Panc1 (cell line): Measurements from ENCODE around the gene RGS17. TPM values are rescaled to one million over a fixed set of nuclear protein-coding genes. Genes with fewer than 3 reads are reported as not detected.

ENCODE experiments used
- ATAC-seq: fragments of 200-7000 bp; cut with Tn5 transposase; 2 replicates; pipeline ENCODE4 v1.9.1; 2020; ENCODE audit warnings: mild to moderate bottlenecking, moderate library complexity
- BruUV-seq: library from RNA; stranded (reverse); fragments of 400-500 nt; replicated peaks from 2 replicates; lab custom pipeline; 2021; lab: Mats Ljungman, UMichigan
- CTCF ChIA-PET: fragments of 300-600 bp; sonication (Branson Sonifier 250); formaldehyde crosslinking; loops from one replicate; lab custom pipeline; 2022; ENCODE audit warnings: antibody characterized with exemption; lab: Charles Lee
- POLR2A ChIA-PET: fragments of 300-600 bp; sonication (Branson Sonifier 250); formaldehyde crosslinking; loops from one replicate; lab custom pipeline; 2022; ENCODE audit warnings: antibody characterized with exemption; lab: Charles Lee
- DNase-seq: peaks from one replicate; pipeline ENCODE4 v3.0.0-alpha.2; 2010; ENCODE audit warnings: low read depth, low spot score
- H3K27ac ChIP-seq: 2 replicates; pipeline ENCODE4 v1.5.1; 2011; ENCODE audit warnings: mild to moderate bottlenecking, low read length, inconsistent platforms
- H3K27me3 ChIP-seq: fragments of 200-500 bp; sonication (Bioruptor generic); 2 replicates; pipeline ENCODE4 v1.6.0; 2014; ENCODE audit warnings: low read length, inconsistent platforms; ENCODE audit not compliant: control insufficient read depth, insufficient read depth
- H3K36me3 ChIP-seq: fragments of 200-500 bp; sonication (Bioruptor generic); 2 replicates; pipeline ENCODE4 v1.5.1; 2014; ENCODE audit warnings: inconsistent platforms, mild to moderate bottlenecking, low read length, moderate library complexity; ENCODE audit not compliant: control insufficient read depth, insufficient read depth
- H3K4me1 ChIP-seq: 2 replicates; pipeline ENCODE4 v1.5.1; 2011; ENCODE audit warnings: inconsistent platforms, mild to moderate bottlenecking, low read length, moderate library complexity; ENCODE audit not compliant: control insufficient read depth, insufficient read depth
- H3K4me3 ChIP-seq, 2 experiments: 2 replicates each; pipeline ENCODE4 v1.5.1; 2011 to 2012; ENCODE audit warnings: low read depth in 2 of 2, low read length in 2 of 2, mild to moderate bottlenecking in 2 of 2, inconsistent platforms in 1 of 2, moderate library complexity in 1 of 2
- H3K9me3 ChIP-seq: fragments of 200-500 bp; sonication (Bioruptor generic); 2 replicates; pipeline ENCODE4 v1.5.1; 2014; ENCODE audit warnings: low read depth, mild to moderate bottlenecking, inconsistent platforms, low read length, moderate library complexity; ENCODE audit not compliant: control insufficient read depth, insufficient read depth
- POLR2AphosphoS5 ChIP-seq: IDR thresholded peaks from 2 replicates; pipeline ENCODE4 v1.6.1; 2012; ENCODE audit warnings: mild to moderate bottlenecking, low read depth, low read length, moderate library complexity
- SIN3A ChIP-seq: IDR thresholded peaks from 2 replicates; pipeline ENCODE4 v1.6.1; 2012; ENCODE audit warnings: low read depth, mild to moderate bottlenecking, low read length, moderate library complexity, borderline replicate concordance; ENCODE audit not compliant: insufficient read depth
- TCF7L2 ChIP-seq: IDR thresholded peaks from 2 replicates; pipeline ENCODE4 v1.6.1; 2011; ENCODE audit warnings: mild to moderate bottlenecking, low read depth, low read length, inconsistent platforms
- in situ Hi-C: cut with HindIII; loops from 2 replicates; pipeline ENCODE4 v1.10.0; 2016; ENCODE audit warnings: low sequenced_read_pairs, low pct_unique_long_range_greater_than_20kb
- intact Hi-C: fragments of 100-400 bp; cut with micrococcal nuclease; formaldehyde crosslinking; loops from one replicate; pipeline ENCODE4 v1.10.0; 2022; ENCODE audit not compliant: unreplicated experiment
- total RNA-seq: library from RNA; stranded (reverse); gene quantifications from one replicate; pipeline ENCODE4 v1.2.1, GENCODE V29; 2021; ENCODE audit not compliant: unreplicated experiment
- TF ChIP-seq, protein P1 (sequence below): fragments of 450-650 bp; IDR thresholded peaks from 2 replicates; pipeline ENCODE4 v1.5.1; 2017; ENCODE audit warnings: mild to moderate bottlenecking
- TF ChIP-seq, protein P2 (sequence below), 2 experiments: IDR thresholded peaks; 2 replicates each; pipeline ENCODE4 v1.6.1; 2011 to 2012; ENCODE audit warnings: low read depth in 2 of 2, control low read depth in 1 of 2, low read length in 1 of 2, mild to moderate bottlenecking in 1 of 2, moderate library complexity in 1 of 2; ENCODE audit not compliant: insufficient read depth in 1 of 2

RGS17 gene
- total RNA-seq, 1 experiment from 2014 or later = 8.7 TPM

GRCh38 chr6:153076431-153076830 is 54.7 kb downstream of the RGS17 start:
- no TSS peak for BruUV-seq
- H3K27me3 ChIP-seq = no peaks in the 10 kb centered on the region
- no peaks in the 10 kb centered on the region for H3K4me1 ChIP-seq
- H3K4me3 ChIP-seq = no peak overlapping the region
- H3K36me3 ChIP-seq = no peaks in the 10 kb centered on the region
- TF ChIP-seq, protein P1, sequence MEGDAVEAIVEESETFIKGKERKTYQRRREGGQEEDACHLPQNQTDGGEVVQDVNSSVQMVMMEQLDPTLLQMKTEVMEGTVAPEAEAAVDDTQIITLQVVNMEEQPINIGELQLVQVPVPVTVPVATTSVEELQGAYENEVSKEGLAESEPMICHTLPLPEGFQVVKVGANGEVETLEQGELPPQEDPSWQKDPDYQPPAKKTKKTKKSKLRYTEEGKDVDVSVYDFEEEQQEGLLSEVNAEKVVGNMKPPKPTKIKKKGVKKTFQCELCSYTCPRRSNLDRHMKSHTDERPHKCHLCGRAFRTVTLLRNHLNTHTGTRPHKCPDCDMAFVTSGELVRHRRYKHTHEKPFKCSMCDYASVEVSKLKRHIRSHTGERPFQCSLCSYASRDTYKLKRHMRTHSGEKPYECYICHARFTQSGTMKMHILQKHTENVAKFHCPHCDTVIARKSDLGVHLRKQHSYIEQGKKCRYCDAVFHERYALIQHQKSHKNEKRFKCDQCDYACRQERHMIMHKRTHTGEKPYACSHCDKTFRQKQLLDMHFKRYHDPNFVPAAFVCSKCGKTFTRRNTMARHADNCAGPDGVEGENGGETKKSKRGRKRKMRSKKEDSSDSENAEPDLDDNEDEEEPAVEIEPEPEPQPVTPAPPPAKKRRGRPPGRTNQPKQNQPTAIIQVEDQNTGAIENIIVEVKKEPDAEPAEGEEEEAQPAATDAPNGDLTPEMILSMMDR = no peak
- TF ChIP-seq, protein P2, sequence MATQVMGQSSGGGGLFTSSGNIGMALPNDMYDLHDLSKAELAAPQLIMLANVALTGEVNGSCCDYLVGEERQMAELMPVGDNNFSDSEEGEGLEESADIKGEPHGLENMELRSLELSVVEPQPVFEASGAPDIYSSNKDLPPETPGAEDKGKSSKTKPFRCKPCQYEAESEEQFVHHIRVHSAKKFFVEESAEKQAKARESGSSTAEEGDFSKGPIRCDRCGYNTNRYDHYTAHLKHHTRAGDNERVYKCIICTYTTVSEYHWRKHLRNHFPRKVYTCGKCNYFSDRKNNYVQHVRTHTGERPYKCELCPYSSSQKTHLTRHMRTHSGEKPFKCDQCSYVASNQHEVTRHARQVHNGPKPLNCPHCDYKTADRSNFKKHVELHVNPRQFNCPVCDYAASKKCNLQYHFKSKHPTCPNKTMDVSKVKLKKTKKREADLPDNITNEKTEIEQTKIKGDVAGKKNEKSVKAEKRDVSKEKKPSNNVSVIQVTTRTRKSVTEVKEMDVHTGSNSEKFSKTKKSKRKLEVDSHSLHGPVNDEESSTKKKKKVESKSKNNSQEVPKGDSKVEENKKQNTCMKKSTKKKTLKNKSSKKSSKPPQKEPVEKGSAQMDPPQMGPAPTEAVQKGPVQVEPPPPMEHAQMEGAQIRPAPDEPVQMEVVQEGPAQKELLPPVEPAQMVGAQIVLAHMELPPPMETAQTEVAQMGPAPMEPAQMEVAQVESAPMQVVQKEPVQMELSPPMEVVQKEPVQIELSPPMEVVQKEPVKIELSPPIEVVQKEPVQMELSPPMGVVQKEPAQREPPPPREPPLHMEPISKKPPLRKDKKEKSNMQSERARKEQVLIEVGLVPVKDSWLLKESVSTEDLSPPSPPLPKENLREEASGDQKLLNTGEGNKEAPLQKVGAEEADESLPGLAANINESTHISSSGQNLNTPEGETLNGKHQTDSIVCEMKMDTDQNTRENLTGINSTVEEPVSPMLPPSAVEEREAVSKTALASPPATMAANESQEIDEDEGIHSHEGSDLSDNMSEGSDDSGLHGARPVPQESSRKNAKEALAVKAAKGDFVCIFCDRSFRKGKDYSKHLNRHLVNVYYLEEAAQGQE (IDR thresholded peaks at IDR 0.05; ENCODE audit: insufficient read depth in 1 of 2, low read depth in 2 of 2, low read length in 1 of 2) = no peak
- no peak for TF ChIP-seq TCF7L2
- TF ChIP-seq SIN3A = no peak
- TF ChIP-seq POLR2AphosphoS5 = no peak
- DNase-seq = no peak
- ChIA-PET CTCF (no interaction called here), POLR2A (no interaction called here)
- no peak overlapping the region for H3K27ac ChIP-seq
- no peak for ATAC-seq
- H3K9me3 ChIP-seq = no peaks in the 10 kb centered on the region
- in situ Hi-C loops (no loop called here), intact Hi-C loops (no loop called here)

- POLR2A ChIA-PET = no interaction called here
- in situ Hi-C loops = no loop called here
- ATAC-seq = no peak
These were observed 56.3 kb downstream of the RGS17 start for GRCh38 chr6:153074761-153075160.

More at GRCh38 chr6:153074761-153075160, 56.3 kb downstream of the RGS17 start:
- no TSS peak for BruUV-seq
- no peak for DNase-seq
- CTCF ChIA-PET = no interaction called here
- Histone ChIP-seq H3K4me3 (no peak overlapping the region), H3K36me3 (no peaks in the 10 kb centered on the region), H3K27me3 (no peaks in the 10 kb centered on the region), H3K27ac (no peak overlapping the region), H3K4me1 (no peaks in the 10 kb centered on the region), H3K9me3 (no peaks in the 10 kb centered on the region)
- TF ChIP-seq, protein P1 = no peak
- TF ChIP-seq TCF7L2 = no peak
- TF ChIP-seq, protein P2 (IDR thresholded peaks at IDR 0.05; ENCODE audit: insufficient read depth in 1 of 2, low read depth in 2 of 2, low read length in 1 of 2) = no peak
- TF ChIP-seq POLR2AphosphoS5 = no peak
- no peak for TF ChIP-seq SIN3A
- intact Hi-C loops = no loop called here
